K562 (cell line): ENCODE results near the gene HADHA. TPM values are rescaled to one million over a fixed set of nuclear protein-coding genes. Genes with fewer than 3 reads are reported as not detected.

Experiments
- ATAC-seq: fragments of 200-7000 bp; cut with Tn5 transposase; 3 replicates; pipeline ENCODE4 v1.9.1; 2020; ENCODE audit warnings: moderate library complexity
- BruUV-seq: library from RNA; stranded (reverse); fragments of 400-500 nt; replicated peaks from 2 replicates; lab custom pipeline; 2021; lab: Mats Ljungman, UMichigan
- CTCF ChIA-PET: fragments of 300-600 bp; formaldehyde crosslinking; extraction: SDS; loops from one replicate; lab custom pipeline; 2021; ENCODE audit warnings: low intra/inter-chr PET ratio; lab: Yijun Ruan, JAX
- POLR2A ChIA-PET: fragments of 300-600, 350-650 bp; sonication (Branson Sonifier 250); formaldehyde crosslinking; extraction: SDS; loops from one replicate; lab custom pipeline; 2021; ENCODE audit warnings: antibody characterized with exemption, inconsistent platforms; lab: Yijun Ruan, JAX
- DNase-seq, 4 experiments: peaks; one replicate each; pipeline versions ENCODE4 v3.0.0 to v3.0.0-alpha.2; 2011 to 2018; ENCODE audit warnings: low spot score in 3 of 4, mixed read lengths in 3 of 4; ENCODE audit errors: extremely low read depth in 1 of 4
- FAIRE-seq: peaks from 2 replicates; lab custom pipeline; 2011; peaks lifted over from hg19 to GRCh38; lab: Jason Lieb, UNC
- H2AFZ ChIP-seq: 2 replicates; pipeline ENCODE4 v1.6.0; 2011; ENCODE audit warnings: low read depth, low read length, control low read depth, inconsistent platforms
- H3K27ac ChIP-seq: fragments of 200-600 bp; 3 replicates; pipeline ENCODE4 v1.8.0; 2011; ENCODE audit warnings: low read depth, mild to moderate bottlenecking, control low read depth, inconsistent platforms, low read length, moderate library complexity, mixed read lengths; ENCODE audit errors: extremely low read depth
- H3K27me3 ChIP-seq, 2 experiments: fragments of 300-600 bp in 1 of 2; 2 replicates in 1 of 2; 3 replicates in 1 of 2; pipeline versions ENCODE4 v1.6.0 to v1.8.0; 2011; ENCODE audit warnings: inconsistent platforms in 2 of 2, low read length in 2 of 2, mild to moderate bottlenecking in 1 of 2, mixed read lengths in 1 of 2, moderate library complexity in 1 of 2; ENCODE audit not compliant: control insufficient read depth in 2 of 2, insufficient read depth in 2 of 2
- H3K36me3 ChIP-seq: fragments of 300-600 bp; 3 replicates; pipeline ENCODE4 v1.8.0; 2011; ENCODE audit warnings: mild to moderate bottlenecking, low read length, inconsistent platforms; ENCODE audit not compliant: control insufficient read depth, insufficient read depth
- H3K4me1 ChIP-seq, 2 experiments: fragments of 200-600 bp in 1 of 2; replicated peaks in 1 of 2; 2 replicates in 1 of 2; 3 replicates in 1 of 2; pipeline versions ENCODE4 v1.5.1 to v1.8.0; 2011; ENCODE audit warnings: inconsistent platforms in 2 of 2, low read length in 2 of 2, mild to moderate bottlenecking in 1 of 2, mixed read lengths in 1 of 2, moderate library complexity in 1 of 2; ENCODE audit not compliant: control insufficient read depth in 2 of 2, insufficient read depth in 2 of 2
- H3K4me2 ChIP-seq: 2 replicates; pipeline ENCODE4 v1.6.1; 2011; ENCODE audit warnings: low read length, control low read depth, inconsistent platforms, mixed read lengths; ENCODE audit not compliant: insufficient read depth
- H3K4me3 ChIP-seq: fragments of 200-600 bp; sonication (generic), shearing (Covaris generic); 2 replicates; pipeline ENCODE4 v1.5.1; 2016; ENCODE audit warnings: control low read depth, inconsistent platforms
- H3K79me2 ChIP-seq: fragments of 200-600 bp; 3 replicates; pipeline ENCODE4 v1.8.0; 2011; ENCODE audit warnings: low read length, inconsistent platforms; ENCODE audit not compliant: control insufficient read depth, insufficient read depth
- H3K9ac ChIP-seq, 2 experiments: 2 replicates each; pipeline versions ENCODE4 v1.6.0 to v1.6.1; 2011; ENCODE audit warnings: low read depth in 2 of 2, low read length in 2 of 2, control low read depth in 1 of 2, inconsistent platforms in 1 of 2, mild to moderate bottlenecking in 1 of 2, mixed read lengths in 1 of 2; ENCODE audit not compliant: insufficient read depth in 1 of 2
- H3K9me1 ChIP-seq: one replicate; pipeline ENCODE4 v1.6.0; 2011; ENCODE audit warnings: inconsistent platforms, mild to moderate bottlenecking, low read length, moderate library complexity; ENCODE audit not compliant: control insufficient read depth, insufficient read depth
- H3K9me3 ChIP-seq: replicated peaks from 2 replicates; pipeline ENCODE4 v1.5.1; 2011; ENCODE audit warnings: low read depth, low read length, inconsistent platforms; ENCODE audit not compliant: control insufficient read depth, insufficient read depth
- H4K20me1 ChIP-seq: replicated peaks from 2 replicates; pipeline ENCODE4 v1.6.1; 2011; ENCODE audit warnings: low read length, inconsistent platforms, mixed read lengths; ENCODE audit not compliant: control insufficient read depth, insufficient read depth
- NCOA2 ChIP-seq, 2 experiments: fragments of 450-650 bp; IDR thresholded peaks; 2 replicates each; pipeline ENCODE4 v1.6.1; 2018; ENCODE audit warnings: mild to moderate bottlenecking in 2 of 2, moderate library complexity in 1 of 2; ENCODE audit not compliant: partially characterized antibody in 2 of 2
- NFIX ChIP-seq: fragments of 250-450 bp; sonication (Bioruptor Pico); IDR thresholded peaks from 2 replicates; pipeline ENCODE4 v1.4.0; 2020; ENCODE audit warnings: low read depth, mild to moderate bottlenecking, moderate library complexity
- NONO ChIP-seq, 2 experiments: fragments of 200-400 bp in 1 of 2; fragments of 450-650 bp in 1 of 2; formaldehyde crosslinking in 1 of 2; IDR thresholded peaks; 2 replicates each; pipeline ENCODE4 v1.6.1; 2017; ENCODE audit warnings: low read depth in 2 of 2, mild to moderate bottlenecking in 2 of 2, moderate library complexity in 2 of 2, low read length in 1 of 2
- POLR3A ChIP-seq: IDR thresholded peaks from 2 replicates; pipeline ENCODE4 v1.6.1; 2011; ENCODE audit warnings: borderline replicate concordance, mild to moderate bottlenecking, moderate library complexity; ENCODE audit not compliant: insufficient read length, insufficient read depth; ENCODE audit errors: extremely low read depth
- RFX1 ChIP-seq: fragments of 450-650 bp; IDR thresholded peaks from 2 replicates; pipeline ENCODE4 v1.6.1; 2016; ENCODE audit warnings: mild to moderate bottlenecking, moderate library complexity
- SAFB2 ChIP-seq: fragments of 200-400 bp; formaldehyde crosslinking; IDR thresholded peaks from 2 replicates; pipeline ENCODE4 v1.6.1; 2018; ENCODE audit warnings: borderline replicate concordance, low read length, low read depth, moderate library complexity; ENCODE audit not compliant: severe bottlenecking
- SRSF3 ChIP-seq: fragments of 200-400 bp; formaldehyde crosslinking; IDR thresholded peaks from 2 replicates; pipeline ENCODE4 v1.6.1; 2016; ENCODE audit warnings: mild to moderate bottlenecking, low read length, moderate library complexity; ENCODE audit not compliant: insufficient read depth
- ZNF780A ChIP-seq: fragments of 250-450 bp; sonication (Bioruptor Pico); IDR thresholded peaks from 2 replicates; pipeline ENCODE4 v1.5.0; 2021; ENCODE audit warnings: mild to moderate bottlenecking
- WGBS: fragments of 100-300 bp; shearing (Covaris generic); methylation state at CpG from one replicate; pipeline ENCODE4 v1.1.6; 2016; ENCODE audit warnings: low coverage, mixed read lengths; ENCODE audit not compliant: insufficient coverage; ENCODE audit errors: missing lambda C conversion rate; 5-methylcytosine and 5-hydroxymethylcytosine counted together
- in situ Hi-C: fragments of 300-500 bp; cut with MboI; formaldehyde crosslinking; loops from 4 replicates; pipeline ENCODE4 v1.15.0; 2018; ENCODE audit warnings: inconsistent platforms, mixed read lengths
- intact Hi-C: fragments of 100-400 bp; cut with micrococcal nuclease; formaldehyde crosslinking; loops from 2 replicates; pipeline ENCODE4 v1.14.2; 2022
- polyA plus RNA-seq, 8 experiments: library from polyadenylated mRNA; depleted of rRNA in 4 of 8; stranded (reverse) in 5 of 8; unstranded in 3 of 8; fragments of >200 nt; fragmentation: Nextera tagmentation in 2 of 8; fragmentation: Illumina TruSeq in 1 of 8; extraction: Ambion mirVana in 2 of 8; extraction: Trizol in 1 of 8; gene quantifications; 2 replicates each; pipeline versions ENCODE4 v1.2.1 to v1.2.3, GENCODE V29; 2011 to 2014; ENCODE audit warnings: inconsistent platforms in 1 of 8, missing spikeins in 1 of 8
- total RNA-seq, 7 experiments: library from RNA; depleted of rRNA in 6 of 7; stranded (reverse); fragments of >200 nt in 6 of 7; fragmentation: Illumina TruSeq in 2 of 7; extraction: Trizol in 2 of 7; gene quantifications; 2 replicates each; pipeline versions ENCODE4 v1.2.1 to v1.2.3, GENCODE V29; 2011 to 2021; ENCODE audit warnings: low replicate concordance in 1 of 7

HADHA gene
- total and polyA plus RNA-seq, 9 of the 15 experiments (the other 6 are each of a cell fraction or from before 2014, with no cell fraction given) = 145 to 326 (median 202) TPM

GRCh38 chr2:26216587-26216986 lies 27.8 kb downstream of the HADHA start:
- no peaks in the 10 kb centered on the region for H3K4me1 ChIP-seq
- H3K9me3 ChIP-seq = no peaks in the 10 kb centered on the region
- in situ Hi-C loops = no loop called here
- ChIA-PET POLR2A (no interaction called here), CTCF (no interaction called here)
- no peaks in the 10 kb centered on the region for H3K79me2 ChIP-seq
- no peak overlapping the region for H3K27ac ChIP-seq
- H3K27me3 ChIP-seq = no peaks in the 10 kb centered on the region
- no peak overlapping the region for H2AFZ ChIP-seq
- no peak for TF ChIP-seq POLR3A
- no peak for TF ChIP-seq SAFB2
- no peak for TF ChIP-seq ZNF780A (CRISPR knock-in tag)
- no peak for TF ChIP-seq NONO (IDR thresholded peaks at IDR 0.05; ENCODE audit: low read depth in 2 of 2, low read length in 1 of 2)
- no peak for TF ChIP-seq RFX1
- no peak for TF ChIP-seq NCOA2 (IDR thresholded peaks at IDR 0.05; ENCODE audit: partially characterized antibody in 2 of 2)
- no peak for TF ChIP-seq SRSF3
- TF ChIP-seq NFIX (CRISPR knock-in tag) = no peak
- H3K4me2 ChIP-seq = no peak overlapping the region
- BruUV-seq = no TSS peak
- FAIRE-seq (no peak), ATAC-seq (no peak), DNase-seq (no peak)
- H3K36me3 ChIP-seq = peaks cover 90% of the 10 kb centered on the region
- intact Hi-C loops = no loop called here
- no peak overlapping the region for H3K9ac ChIP-seq
- H3K4me3 ChIP-seq = no peak overlapping the region
- H3K9me1 ChIP-seq = no peaks in the 10 kb centered on the region
- WGBS = 95% methylated on average over 4 of the region's 4 CpGs
- no peaks in the 10 kb centered on the region for H4K20me1 ChIP-seq
